Measurements from ENCODE around the gene PDE8A. TPM values are rescaled to one million over a fixed set of nuclear protein-coding genes. Genes with fewer than 3 reads are reported as not detected.
"Not testable (repeated sequence)": the region's sequence is repeated elsewhere in the genome, so short reads cannot be mapped to it uniquely, and the experiment has no call there.

The PDE8A gene
- total RNA-seq, 1 donor from 2014 or later: 54.1 TPM

DNA sequence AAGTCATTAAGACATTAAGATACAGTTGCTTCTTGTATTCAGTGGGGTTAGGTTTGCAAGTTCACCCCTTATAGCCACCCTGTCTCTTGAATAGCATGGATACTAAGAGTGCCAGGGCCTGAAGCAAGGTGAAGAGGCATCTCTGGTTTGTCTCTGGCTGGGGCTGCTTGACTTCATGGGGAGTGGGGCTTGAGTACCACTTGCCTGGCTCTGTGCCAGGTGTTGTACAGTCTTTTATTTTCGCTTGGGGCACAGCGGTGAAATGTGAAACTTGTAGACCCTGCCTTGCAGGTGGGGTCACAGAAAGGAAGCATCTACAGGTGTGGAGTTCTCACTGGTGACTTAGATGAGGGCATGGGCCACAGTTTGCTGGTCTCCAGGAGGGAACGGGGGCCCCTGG is 152.1 kb downstream of the PDE8A start:
- no peak for DNase-seq

DNA sequence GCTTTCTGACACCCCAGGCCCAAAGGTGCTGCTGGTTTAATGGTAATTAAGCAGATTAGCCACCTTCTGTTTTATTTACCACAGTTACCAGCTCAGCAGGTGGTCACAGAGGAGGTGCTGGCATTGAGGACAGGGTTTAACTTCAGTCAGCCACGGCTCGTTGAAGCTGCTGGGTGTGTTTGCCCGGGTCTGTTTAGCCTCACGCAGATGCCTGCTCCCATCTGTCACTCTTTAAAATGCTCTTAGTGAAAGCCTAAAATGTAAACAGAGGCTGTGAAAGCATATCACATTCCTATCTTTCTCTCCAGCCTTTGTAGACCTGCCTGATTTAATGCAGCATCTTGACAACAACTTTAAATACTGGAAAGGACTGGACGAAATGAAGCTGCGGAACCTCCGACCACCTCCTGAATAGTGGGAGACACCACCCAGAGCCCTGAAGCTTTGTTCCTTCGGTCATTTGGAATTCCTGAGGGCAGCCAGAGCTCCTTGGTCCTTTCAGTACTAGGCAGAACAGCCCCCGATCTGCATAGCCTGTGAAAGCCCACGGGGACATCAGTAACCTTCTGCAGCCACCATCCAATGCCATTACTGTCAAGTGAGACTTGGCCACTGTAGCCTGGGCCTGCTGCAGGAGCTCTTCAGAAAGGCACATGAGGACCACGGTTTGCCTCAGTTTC is 156.0 kb downstream of the PDE8A start:
- DNase-seq: peak; percentile 31

DNA sequence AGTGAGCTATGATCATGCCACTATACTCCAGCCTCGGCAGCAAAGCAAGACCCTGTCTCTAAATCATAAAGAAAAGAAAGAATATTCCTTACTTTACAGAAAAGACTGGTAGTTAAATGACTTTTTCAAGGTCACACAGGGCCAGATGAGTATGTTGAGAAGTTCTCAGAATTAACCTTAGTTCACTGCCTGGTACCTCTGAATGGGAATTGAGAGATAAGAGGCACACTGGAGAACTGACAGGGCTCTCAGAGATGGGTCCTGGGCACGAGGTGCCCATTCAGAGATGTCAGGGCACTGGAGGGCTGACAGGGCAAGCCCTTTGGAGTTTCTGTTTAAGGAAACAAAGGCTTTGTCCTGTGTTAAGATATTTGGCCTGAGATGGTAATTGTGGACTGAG is 157.7 kb downstream of the PDE8A start:
- DNase-seq: no peak

DNA sequence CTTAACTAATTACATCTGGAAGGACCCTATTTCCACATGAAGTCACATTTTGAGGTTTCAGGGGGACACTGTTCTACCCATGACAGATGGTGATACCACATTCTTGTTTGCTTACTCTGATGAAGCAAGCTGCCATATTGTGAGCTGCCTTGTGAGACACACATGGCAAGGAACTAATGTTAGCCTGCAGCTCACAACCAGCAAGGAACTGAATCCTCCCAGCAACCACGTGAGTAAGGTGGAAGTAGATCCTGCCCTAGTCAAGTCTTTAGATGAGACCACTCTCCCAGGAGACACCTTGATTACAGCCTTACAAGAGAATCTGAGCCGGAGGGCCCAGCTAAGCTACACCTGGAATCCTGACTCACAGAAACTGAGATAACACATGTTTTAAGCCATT is 160.1 kb downstream of the PDE8A start:
- DNase-seq: no peak

DNA sequence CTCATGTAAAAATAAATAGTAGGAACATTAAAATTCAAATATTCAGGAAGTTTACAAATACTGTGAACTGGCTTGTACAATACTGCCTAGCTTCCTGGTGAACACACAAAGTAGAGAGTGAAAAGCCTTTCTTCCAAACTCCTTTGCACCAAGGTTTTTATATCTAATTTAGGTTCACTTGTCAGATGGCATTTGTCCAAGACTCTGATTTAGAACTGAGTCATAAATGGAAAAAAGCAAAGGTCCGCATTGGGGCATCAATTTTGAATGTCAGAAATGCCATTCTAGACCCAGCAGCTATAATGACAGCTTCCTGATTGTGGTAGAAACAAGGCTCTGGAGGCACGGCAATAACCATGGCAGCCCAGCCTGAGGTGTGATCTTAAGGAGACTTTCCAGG is 160.7 kb downstream of the PDE8A start:
- DNase-seq: no peak

DNA sequence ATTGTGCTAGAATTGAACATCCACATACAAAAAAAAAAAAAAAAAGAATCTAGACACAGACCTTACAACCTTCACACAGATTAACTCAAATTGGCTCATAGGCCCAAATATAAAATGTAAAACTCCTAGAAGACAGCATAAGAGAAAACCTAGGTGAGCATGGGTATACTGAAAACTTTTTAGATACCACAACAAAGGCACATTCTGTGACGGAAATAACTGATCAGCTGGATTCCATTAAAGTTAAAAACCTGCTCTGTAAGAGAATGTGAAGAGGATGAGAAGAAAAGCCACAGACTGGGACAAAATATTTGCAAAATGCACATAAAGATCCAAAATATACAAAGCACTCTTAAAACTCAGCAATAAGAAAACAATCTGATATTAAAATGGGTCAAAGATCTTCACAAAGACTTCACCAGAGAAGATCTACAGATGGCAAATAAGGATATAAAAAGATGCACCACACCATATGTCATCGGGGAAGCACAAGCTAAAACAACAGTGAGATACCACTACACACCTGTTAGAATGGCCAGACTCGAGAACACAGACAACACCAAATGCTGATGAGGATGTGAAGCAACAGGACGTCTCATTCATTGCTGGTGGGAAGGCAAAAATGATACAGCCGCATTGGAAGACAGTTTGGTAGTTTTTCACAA is 167.9 kb downstream of the PDE8A start:
- no peak for DNase-seq

DNA sequence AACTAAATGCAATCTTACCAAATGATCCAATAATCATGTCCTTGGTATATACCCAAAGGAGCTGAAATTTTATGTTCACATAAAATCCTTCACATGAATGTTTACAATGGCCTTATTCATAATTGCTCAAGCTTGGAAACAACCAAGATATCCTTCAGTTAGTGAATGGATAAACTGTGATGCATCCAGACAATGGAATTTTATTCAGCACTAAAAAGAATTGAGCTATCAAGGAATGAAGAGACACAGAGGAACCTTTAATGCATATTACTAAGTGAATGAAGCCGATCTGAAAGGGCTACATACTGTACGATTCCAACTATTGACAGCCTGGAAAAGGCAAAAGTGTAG is 168.4 kb downstream of the PDE8A start:
- DNase-seq: no peak

DNA sequence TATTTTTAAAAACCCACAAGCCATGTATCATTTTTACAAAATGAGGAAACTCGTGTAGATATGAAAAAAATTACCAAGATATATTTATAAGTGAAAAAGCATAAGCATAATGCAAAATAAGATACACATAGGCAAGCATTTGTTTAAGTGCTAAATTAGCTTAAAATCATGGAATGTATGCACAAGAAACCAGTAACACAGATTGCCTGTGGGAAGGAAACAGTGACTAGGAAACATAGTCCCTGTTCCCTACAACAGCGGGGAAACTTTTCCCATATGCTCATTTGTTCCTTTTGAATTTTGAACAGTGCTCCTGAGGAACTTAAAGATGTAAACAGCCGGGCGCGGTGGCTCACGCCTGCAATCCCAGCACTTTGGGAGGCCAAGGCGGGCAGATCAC is 169.5 kb downstream of the PDE8A start:
- DNase-seq: no peak

DNA sequence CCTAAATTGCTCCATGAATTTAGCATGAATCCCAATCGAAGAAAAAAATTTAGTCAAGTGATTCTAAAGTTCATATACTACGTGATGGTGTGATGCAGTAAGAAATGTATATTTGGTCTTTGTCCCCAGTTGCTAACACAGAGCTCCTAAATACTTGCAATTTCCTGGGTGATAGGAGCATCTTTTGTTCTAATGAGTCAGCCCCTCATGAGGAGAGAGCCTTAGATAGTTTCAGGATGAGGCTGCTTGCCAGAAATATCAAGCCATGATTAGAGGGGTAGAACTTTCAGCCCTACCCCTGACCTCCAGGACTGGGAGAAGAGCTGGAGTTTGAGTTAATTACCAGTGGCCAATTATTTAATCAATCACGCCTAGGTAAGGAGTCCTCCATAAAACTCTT is 170.2 kb downstream of the PDE8A start:
- no peak for DNase-seq

DNA sequence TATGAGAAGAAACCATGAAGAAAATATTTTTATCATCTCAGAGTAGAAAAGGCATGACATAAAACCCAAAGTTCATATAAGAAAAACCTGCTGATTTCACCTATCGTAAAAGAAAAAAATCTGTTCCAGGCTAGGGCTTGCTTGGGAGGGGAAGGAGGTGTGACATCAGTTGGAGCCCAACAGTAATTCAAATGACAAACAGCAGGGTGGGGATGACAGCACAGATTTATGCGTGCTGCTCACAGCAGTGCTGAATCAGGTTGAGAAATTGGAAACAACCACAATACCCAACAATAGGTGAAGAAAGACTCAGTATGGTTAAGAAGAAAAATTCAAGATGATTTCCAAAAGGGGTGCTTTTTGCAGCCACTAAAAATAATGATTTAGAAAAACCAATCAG is 172.4 kb downstream of the PDE8A start:
- DNase-seq: no peak

DNA sequence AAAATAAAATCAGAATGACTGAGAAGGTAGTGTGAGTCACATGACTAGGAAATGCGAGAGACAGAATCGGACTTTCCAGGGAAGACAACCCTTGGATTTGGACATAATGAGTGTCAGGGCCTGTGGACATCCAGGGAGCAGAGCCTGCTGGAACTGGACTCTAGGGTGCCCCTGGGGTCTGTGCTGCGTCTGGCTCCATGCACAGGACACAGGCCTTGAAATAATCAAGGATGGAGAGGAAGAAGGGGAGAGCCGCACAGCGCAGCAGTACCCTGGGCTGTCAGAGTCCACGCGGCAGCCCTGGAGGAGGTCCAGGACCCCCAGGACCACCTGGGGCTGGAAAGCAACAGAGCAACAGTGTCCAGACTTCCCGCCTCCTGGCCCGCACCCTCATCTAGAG is 173.7 kb downstream of the PDE8A start:
- no peak for DNase-seq

DNA sequence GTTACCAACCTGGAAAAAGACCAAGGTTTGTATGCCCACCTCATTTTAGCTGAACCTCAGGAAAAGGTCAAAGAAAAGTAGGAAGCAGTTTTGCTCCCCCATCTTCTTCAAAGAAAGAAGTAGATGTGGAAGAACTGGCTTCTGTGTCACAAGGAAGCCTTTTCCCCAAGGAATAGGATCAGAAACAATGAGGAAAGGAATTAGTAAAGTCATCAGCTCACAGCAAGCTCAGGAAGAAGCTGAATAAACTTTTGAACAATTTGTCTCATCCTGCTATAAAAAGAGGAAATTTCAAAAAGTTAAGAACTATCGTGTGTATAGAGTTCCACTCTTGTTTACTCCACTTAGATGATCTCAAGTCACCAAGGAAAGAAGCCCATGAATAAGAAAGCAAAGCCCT is 174.2 kb downstream of the PDE8A start:
- no peak for DNase-seq

DNA sequence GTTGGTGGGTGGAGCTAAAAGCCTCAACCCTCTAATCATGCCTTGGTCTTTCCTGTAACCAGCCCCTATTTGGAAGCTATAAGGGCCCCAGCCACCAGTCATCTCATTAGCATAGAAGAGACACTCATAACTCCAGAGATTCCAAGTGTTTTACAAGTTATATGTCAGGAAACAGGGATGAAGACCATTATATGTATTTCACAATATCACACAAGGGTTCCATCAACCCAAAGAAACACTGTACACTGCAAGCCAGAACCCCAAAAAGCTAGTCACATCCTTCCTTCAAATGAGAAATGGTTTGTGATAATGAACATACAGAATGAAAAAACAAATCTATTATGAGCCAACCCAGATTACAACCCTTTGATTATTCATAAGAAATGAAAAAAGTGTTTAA is 175.7 kb downstream of the PDE8A start:
- DNase-seq: no peak

DNA sequence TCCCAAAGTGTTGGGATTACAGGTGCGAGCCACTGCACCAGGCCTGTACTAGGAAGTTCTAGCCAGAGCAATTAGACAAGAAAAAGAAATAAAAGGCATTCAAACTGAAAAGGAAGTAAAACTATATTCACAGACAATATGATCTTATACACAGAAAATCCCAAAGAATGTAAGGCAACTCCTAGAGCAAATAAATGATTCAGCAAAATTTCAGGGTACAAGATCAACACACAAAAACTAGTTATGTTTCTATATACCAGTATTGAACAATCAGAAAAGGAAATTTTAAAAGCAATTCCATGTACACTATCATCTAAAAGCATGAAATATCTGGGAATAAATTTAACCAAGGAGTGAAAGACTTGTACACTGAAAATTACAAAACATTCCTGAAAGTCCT is 180.6 kb downstream of the PDE8A start:
- DNase-seq: no peak

DNA sequence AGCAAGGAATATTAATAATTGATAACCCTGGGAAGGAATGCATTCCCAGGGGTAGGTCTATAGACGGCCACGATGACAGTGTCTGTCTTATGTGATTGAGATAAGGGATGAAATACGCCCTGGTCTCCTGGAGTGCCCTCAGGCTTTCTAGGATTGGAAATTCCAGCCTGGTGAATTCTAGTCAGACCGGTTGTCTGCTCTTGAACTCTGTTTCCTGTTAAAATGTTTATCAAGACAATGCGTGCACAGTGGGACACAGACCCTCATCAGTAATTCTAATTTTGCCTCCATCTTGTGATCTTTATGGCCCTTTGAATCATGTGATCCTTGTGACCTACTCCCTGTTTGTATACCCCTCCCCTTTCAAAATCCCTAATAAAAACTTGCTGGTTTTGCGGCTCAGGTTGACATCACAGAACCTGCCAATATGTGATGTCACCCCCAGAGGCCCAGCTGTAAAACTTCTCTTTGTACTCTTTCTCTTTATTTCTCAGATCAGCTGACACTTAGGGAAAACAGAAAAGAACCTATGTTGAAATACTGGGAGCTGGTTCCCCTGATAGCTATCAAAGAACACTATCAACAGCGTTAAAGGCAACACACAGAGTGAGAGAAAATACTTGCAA is 183.3 kb downstream of the PDE8A start:
- no peak for DNase-seq

DNA sequence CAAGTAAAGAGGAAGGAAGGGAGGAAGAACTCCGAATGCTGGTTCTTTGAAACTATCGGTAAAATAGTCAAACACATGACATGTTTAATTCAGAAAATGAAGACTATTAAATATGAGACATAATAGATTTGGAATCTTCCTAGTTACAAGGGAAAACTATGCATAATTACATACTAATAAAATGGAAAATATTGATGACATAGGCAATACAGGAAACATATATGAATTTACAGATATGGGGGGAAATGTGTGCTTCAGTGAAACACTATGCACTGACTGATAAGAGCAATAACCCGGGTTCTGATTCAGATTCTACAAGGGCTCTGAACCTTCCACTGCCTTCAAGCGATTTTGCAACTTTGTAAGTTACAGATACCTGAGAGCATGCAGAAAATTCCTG is 185.9 kb downstream of the PDE8A start:
- no peak for DNase-seq

DNA sequence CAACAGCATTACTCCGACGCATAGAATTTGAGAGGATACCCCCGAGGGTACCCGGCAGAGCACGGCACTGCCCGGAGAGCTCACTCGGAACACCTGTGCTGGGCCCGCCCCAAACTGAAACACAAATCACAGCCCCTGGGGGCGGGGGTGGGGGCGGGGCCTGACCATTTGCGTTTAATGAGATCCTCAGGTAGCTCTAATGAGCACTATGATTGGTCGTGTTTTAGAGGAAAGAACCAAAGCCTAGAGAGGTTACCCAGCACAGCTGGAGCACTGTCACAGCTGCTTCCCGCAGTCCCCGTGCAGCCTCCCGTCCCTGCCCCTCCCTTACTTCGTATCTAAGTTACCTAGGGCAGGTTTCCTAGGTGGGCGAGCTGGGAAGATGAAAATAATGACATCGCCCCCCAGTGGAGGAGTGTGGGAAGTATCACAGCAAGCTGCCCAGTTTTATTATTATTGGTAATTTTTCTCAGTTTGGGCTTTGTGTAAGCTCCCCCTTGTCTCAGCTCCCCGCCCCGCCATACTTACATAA is 187.1 kb downstream of the PDE8A start:
- no peak for DNase-seq

DNA sequence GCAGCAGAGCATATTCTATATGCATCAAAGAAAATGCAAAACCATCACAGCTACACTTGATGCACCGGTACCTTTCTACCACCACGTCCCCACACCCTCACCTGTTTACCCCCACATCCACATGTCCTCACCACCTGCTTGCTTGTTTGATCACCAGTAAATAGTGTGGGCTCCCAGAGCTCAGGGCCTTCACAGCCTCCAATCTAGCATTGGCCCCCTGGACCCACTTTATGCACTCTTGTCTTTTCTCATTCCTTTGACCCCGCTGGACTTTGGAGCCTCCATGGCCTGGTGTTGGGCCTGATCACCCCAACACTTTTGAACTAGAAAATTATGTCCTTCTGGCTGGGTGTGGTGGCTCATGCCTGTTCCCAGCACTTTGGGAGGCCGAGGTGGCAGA is 190.1 kb downstream of the PDE8A start:
- DNase-seq: no peak

DNA sequence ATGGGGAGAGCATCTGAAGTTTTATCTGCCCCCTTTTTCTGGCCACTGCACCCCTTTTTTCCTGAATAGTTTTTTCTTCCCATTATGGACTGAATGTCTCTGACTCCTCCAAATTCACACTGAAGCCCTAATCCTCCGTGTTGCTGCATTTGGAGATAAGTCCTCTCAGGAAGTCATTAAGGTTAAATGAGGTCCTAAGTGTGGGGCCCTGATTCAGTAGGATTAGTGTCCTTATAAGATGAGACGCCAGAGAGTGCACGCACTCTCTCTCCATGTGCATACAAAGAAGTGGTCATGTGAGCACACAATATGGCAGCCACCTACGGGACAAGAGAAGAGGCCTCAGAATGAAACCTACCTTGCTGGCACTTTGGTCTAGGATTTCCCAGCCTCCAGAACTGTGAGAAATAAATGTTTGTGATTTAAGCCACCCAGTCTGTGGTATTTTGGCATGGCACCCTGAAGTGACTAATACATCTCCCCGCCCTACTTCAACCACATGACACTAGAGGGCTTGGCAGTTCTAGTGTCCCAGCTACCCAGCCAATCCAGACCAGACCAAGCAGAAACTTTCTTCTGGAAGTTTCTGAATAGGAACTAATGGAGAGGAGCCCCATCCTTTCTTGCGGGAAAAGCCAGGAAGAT is 191.3 kb downstream of the PDE8A start:
- DNase-seq: no peak

DNA sequence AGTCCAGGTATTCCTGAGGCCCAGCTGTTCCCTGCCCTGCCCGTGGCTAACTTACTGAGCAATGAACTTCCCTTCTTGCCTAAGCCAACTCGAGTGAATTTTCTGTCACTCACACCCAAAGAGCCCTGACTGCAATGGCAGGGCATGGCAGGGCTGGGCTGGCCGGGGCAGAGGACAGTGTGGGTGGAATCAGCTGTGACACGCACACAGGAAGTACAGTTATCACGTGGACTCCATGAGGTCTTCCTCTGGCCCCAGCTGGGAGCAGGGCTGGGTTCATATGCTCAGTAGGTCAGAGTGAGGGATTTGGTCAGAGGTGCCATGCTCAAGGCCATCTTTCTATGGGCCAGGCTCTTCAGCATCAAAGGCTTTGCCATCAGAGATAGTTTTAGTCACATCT is 192.0 kb downstream of the PDE8A start:
- not testable (repeated sequence) for DNase-seq

DNA sequence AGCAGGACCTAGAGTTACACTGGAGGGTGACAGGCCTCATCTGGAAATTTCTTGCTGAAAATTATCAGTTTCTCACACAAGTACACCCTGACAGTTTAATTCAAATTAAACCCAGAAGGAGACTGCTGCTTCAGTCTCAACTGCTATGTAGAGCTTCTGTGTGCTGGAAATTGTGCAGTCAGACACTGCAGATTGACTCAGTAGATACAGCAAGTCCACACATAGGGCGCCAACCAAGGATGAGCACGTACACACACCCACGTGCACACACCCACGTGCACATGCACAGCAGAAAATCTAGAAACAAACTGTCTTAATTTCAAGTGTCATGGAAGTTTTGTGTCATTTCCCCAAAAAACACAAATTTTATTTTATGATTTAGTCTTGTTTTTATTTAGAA is 192.9 kb downstream of the PDE8A start:
- DNase-seq: no peak

DNA sequence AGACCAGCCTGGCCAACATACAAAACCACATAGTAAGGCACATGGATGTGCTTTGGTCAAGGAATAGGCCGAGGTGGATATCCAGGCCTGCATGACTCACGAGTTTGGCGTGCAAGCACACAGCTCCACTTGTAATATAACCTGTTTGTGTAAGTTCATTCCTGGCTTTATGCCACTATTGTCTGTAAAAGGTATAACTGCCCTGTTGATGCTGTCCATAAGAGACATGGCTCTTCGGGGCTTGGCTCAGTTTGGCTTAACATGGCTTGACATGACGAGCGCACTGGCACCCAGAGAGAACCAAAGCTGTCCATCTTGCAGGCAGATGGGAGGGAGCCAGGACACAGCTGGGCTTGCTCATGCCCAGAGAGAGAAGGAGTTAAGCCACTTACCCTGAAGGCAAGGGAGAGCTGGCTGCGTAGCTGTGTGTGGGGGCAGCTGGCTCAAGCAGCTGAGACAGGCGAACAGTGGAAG is 195.4 kb downstream of the PDE8A start:
- DNase-seq: peak; percentile 86

DNA sequence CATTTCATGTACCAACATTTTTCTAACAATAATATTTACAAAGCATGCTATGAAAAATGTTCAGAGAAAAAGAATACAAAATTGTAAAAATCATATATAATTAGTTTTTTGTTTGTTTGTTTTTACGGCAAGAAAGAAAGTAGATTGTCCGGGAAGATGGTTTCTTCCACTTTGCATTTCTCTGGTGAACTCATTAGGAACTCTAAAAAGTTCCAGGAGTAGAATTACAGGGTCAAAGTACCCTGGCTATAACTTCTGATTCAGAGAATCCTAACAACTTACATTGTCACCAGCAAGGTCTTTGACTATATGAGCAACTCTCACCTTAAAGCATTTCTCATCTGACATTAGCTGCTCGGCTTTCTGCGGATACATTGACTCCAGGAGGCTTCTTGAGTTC is 196.7 kb downstream of the PDE8A start:
- DNase-seq: no peak
